Uterus (tissue), 2 donors: ENCODE measurements around the gene RANBP17.

Experiments
- POLR2A ChIP-seq, 2 donors: fragments of 450-650 bp; IDR thresholded peaks; one replicate each; pipeline ENCODE4 v1.6.1; 2016; ENCODE audit warnings: antibody characterized with exemption in 2 of 2, mild to moderate bottlenecking in 1 of 2, moderate library complexity in 1 of 2
- TF ChIP-seq, protein P1 (sequence below), 4 experiments: fragments of 200-600 bp in 2 of 4; fragments of 450-650 bp in 2 of 4; sonication (generic) in 2 of 4; IDR thresholded peaks; one replicate each; pipeline ENCODE4 v1.5.1; 2016 to 2019; ENCODE audit warnings: antibody characterized with exemption in 4 of 4, mild to moderate bottlenecking in 2 of 4, moderate library complexity in 1 of 4

DNA sequence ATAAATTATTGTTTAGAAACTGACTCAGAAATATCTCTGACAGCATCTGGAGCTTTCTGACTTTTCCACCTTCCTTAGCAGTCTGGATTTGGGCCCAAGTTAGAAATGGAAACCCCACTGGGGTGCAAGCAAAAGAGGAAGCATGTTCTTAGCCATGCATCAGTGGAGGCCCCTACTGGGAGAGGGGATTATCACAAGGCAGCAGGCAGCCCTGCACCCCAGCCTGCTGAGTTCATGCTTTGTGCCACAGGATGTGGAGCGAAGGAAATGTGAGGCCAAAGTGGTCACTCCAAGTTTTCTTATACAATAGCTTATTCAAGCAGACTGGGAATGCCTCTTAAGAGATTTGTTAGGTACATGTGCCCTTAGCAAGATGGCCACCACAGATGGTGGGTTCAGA lies 300.8 kb downstream of the RANBP17 start:
- TF ChIP-seq, protein P1, sequence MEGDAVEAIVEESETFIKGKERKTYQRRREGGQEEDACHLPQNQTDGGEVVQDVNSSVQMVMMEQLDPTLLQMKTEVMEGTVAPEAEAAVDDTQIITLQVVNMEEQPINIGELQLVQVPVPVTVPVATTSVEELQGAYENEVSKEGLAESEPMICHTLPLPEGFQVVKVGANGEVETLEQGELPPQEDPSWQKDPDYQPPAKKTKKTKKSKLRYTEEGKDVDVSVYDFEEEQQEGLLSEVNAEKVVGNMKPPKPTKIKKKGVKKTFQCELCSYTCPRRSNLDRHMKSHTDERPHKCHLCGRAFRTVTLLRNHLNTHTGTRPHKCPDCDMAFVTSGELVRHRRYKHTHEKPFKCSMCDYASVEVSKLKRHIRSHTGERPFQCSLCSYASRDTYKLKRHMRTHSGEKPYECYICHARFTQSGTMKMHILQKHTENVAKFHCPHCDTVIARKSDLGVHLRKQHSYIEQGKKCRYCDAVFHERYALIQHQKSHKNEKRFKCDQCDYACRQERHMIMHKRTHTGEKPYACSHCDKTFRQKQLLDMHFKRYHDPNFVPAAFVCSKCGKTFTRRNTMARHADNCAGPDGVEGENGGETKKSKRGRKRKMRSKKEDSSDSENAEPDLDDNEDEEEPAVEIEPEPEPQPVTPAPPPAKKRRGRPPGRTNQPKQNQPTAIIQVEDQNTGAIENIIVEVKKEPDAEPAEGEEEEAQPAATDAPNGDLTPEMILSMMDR (IDR thresholded peaks at IDR 0.05), result no peak
- no peak for TF ChIP-seq POLR2A (IDR thresholded peaks at IDR 0.05)
